ENCODE measurements around the gene LNX2.
A peak's percentile ranks its signal among the peaks of the same experiment; 100 is the strongest.

LNX2 gene

GRCh38 chr13:27625839-27626238 is 5.5 kb upstream of the LNX2 start:
- Histone ChIP-seq H3K27ac (no peak overlapping the region), H3K9me3 (ENCODE audit: control insufficient read depth, low read length) (no peaks in the 10 kb centered on the region), H3K79me2 (no peaks in the 10 kb centered on the region), H3K4me3 (ENCODE audit: low read depth, low read length) (no peak overlapping the region), H3K4me1 (no peaks in the 10 kb centered on the region), H3K9ac (no peak overlapping the region), H3K36me3 (ENCODE audit: control insufficient read depth, insufficient read depth, low read length) (no peaks in the 10 kb centered on the region), H3K4me2 (ENCODE audit: low read length) (no peak overlapping the region), H2AFZ (no peak overlapping the region), H3K27me3 (ENCODE audit: control insufficient read depth, insufficient read depth, low read length) (no peaks in the 10 kb centered on the region)
- TF ChIP-seq, protein P1, sequence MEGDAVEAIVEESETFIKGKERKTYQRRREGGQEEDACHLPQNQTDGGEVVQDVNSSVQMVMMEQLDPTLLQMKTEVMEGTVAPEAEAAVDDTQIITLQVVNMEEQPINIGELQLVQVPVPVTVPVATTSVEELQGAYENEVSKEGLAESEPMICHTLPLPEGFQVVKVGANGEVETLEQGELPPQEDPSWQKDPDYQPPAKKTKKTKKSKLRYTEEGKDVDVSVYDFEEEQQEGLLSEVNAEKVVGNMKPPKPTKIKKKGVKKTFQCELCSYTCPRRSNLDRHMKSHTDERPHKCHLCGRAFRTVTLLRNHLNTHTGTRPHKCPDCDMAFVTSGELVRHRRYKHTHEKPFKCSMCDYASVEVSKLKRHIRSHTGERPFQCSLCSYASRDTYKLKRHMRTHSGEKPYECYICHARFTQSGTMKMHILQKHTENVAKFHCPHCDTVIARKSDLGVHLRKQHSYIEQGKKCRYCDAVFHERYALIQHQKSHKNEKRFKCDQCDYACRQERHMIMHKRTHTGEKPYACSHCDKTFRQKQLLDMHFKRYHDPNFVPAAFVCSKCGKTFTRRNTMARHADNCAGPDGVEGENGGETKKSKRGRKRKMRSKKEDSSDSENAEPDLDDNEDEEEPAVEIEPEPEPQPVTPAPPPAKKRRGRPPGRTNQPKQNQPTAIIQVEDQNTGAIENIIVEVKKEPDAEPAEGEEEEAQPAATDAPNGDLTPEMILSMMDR (IDR thresholded peaks at IDR 0.05) = no peak

DNA sequence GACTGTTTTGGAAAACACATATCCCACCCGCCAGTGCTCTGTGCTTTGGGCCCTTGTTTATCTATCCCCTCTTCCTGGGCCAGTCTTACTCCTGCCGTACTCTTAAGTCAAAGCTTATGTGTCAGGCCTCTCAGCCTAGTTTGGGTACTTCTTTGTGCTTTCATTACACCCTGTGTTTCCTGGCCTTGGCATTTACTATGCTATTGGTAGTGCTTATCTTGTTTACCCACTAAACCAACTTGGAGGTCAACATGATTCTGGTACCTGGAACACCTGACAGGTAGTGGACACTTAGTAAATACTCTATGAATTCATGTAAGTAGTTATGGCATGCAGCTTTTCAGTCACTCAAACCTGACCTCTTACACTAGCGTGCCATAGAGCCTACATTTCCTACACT is 3.7 kb upstream of the LNX2 start:
- TF ChIP-seq, protein P1 (IDR thresholded peaks at IDR 0.05) = no peak
- H3K9me3 ChIP-seq (ENCODE audit: control insufficient read depth, low read length) = no peaks in the 10 kb centered on the region
- no peak overlapping the region for H3K9ac ChIP-seq
- H3K4me2 ChIP-seq (ENCODE audit: low read length) = no peak overlapping the region
- H3K27me3 ChIP-seq (ENCODE audit: control insufficient read depth, insufficient read depth, low read length) = no peaks in the 10 kb centered on the region
- no peak overlapping the region for H2AFZ ChIP-seq
- no peaks in the 10 kb centered on the region for H3K36me3 ChIP-seq (ENCODE audit: control insufficient read depth, insufficient read depth, low read length)
- no peaks in the 10 kb centered on the region for H3K79me2 ChIP-seq
- H3K4me3 ChIP-seq (ENCODE audit: low read depth, low read length) = no peak overlapping the region
- H3K27ac ChIP-seq = no peak overlapping the region
- no peaks in the 10 kb centered on the region for H3K4me1 ChIP-seq

DNA sequence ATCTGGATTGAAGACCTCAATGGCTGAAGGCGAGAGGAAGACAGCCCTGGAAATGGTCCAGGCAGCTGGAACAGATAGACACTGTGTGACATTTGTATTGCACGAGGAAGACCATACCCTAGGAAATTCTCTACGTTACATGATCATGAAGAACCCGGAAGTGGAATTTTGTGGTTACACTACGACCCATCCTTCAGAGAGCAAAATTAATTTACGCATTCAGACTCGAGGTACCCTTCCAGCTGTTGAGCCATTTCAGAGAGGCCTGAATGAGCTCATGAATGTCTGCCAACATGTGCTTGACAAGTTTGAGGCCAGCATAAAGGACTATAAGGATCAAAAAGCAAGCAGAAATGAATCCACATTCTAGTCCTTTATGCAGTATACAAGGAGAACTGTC is 2.6 kb upstream of the LNX2 start:
- Histone ChIP-seq H3K4me1 (peaks cover 3% of the 10 kb centered on the region), H3K4me3 (ENCODE audit: low read depth, low read length) (no peak overlapping the region), H2AFZ (no peak overlapping the region), H3K36me3 (ENCODE audit: control insufficient read depth, insufficient read depth, low read length) (no peaks in the 10 kb centered on the region), H3K27me3 (ENCODE audit: control insufficient read depth, insufficient read depth, low read length) (no peaks in the 10 kb centered on the region), H3K27ac (no peak overlapping the region), H3K9me3 (ENCODE audit: control insufficient read depth, low read length) (no peaks in the 10 kb centered on the region), H3K4me2 (ENCODE audit: low read length) (no peak overlapping the region), H3K79me2 (peaks cover 5% of the 10 kb centered on the region), H3K9ac (no peak overlapping the region)
- TF ChIP-seq, protein P1 (IDR thresholded peaks at IDR 0.05) = no peak

DNA sequence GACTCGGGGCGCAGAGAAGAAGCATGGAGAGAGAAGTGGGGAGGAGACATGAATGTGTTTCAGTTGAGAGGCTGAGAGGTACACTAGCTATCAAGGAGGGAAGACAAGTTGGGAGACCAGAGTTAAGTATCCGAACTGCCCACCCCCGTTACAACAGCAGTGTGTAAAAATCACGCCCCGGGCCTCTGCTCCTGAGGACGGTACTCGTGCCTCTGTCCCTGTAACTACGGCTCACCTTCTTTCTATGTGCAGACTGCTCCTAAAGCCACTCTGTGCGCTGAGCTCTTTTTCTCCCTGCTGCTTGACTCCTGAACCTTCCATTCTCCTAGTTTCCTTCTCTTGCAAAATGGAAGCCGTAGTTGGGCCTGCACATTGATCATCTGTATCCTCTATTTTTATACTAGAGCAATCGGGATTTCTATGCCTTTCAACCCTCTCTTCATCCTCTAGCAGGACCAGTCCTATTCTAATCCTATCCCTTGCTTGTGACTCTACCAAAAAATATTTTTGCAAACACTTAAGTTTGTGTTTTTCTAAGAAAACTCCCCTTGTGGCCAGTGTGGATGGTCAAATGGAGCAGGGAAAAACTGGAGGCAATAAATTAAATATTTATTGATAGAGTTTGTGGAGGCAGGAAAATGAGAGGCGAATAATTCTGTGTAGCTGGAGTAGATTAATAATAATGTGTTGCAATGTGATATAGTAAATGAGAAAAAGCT is 1.9 kb upstream of the LNX2 start:
- Histone ChIP-seq H3K4me2 (ENCODE audit: low read length) (peak overlapping the region; percentile 89), H3K27me3 (ENCODE audit: control insufficient read depth, insufficient read depth, low read length) (no peaks in the 10 kb centered on the region), H3K4me3 (ENCODE audit: low read depth, low read length) (peak overlapping the region; percentile 86), H3K36me3 (ENCODE audit: control insufficient read depth, insufficient read depth, low read length) (no peaks in the 10 kb centered on the region), H3K79me2 (peaks cover 9% of the 10 kb centered on the region), H3K27ac (peak overlapping the region; percentile 80), H2AFZ (peak overlapping the region; percentile 68), H3K4me1 (peaks cover 3% of the 10 kb centered on the region), H3K9ac (peak overlapping the region; percentile 49), H3K9me3 (ENCODE audit: control insufficient read depth, low read length) (no peaks in the 10 kb centered on the region)
- TF ChIP-seq, protein P1 (IDR thresholded peaks at IDR 0.05) = no peak
